ENCODE data around the gene AQP2. TPM values are rescaled to one million over a fixed set of nuclear protein-coding genes. Genes with fewer than 3 reads are reported as not detected.

The AQP2 gene
- total and polyA plus RNA-seq, 2 of the 4 experiments (the other 2 are of a cell fraction) = not detected

- no peak overlapping the region for H4K8ac ChIP-seq (ENCODE audit: low read depth in 2 of 2, low read length in 2 of 2)
- H2BK15ac ChIP-seq (ENCODE audit: low read depth, low read length) = no peak overlapping the region
- no peak overlapping the region for H2BK120ac ChIP-seq (ENCODE audit: low read depth, low read length)
- H2AK5ac ChIP-seq (ENCODE audit: low read depth, low read length) = no peak overlapping the region
- no TSS peak for BruUV-seq (replicated peaks)
- H3K9ac ChIP-seq (ENCODE audit: low read depth, low read length) = no peak overlapping the region
- H3K9me3 ChIP-seq (ENCODE audit: control insufficient read depth, insufficient read depth, low read length) = no peaks in the 10 kb centered on the region
- no peak overlapping the region for H2AK9ac ChIP-seq (replicated peaks; ENCODE audit: low read depth, low read length, poor library complexity)
- H3K4me1 ChIP-seq (ENCODE audit: control insufficient read depth, insufficient read depth, low read length) = no peaks in the 10 kb centered on the region; the same call in 1 of the 2 replicates
- H3K14ac ChIP-seq (replicated peaks; ENCODE audit: low read depth, low read length) = no peak overlapping the region
- H3K56ac ChIP-seq (ENCODE audit: extremely low read depth, insufficient read depth, low read length) = no peak overlapping the region
- no peak overlapping the region for H4K91ac ChIP-seq (ENCODE audit: insufficient read depth, low read depth, low read length)
- no peaks in the 10 kb centered on the region for H4K20me1 ChIP-seq (ENCODE audit: insufficient read depth, low read length)
- H3K79me1 ChIP-seq (ENCODE audit: low read depth in 1 of 2, low read length in 2 of 2) = no peaks in the 10 kb centered on the region
- H3K9me1 ChIP-seq (ENCODE audit: insufficient read depth, low read length) = 0 out of 2 replicates have a peak, but pooled peaks cover 3% of the 10 kb centered on the region
- H3K4ac ChIP-seq (ENCODE audit: low read depth, low read length) = no peak overlapping the region
- intact Hi-C loops (cut with micrococcal nuclease) = no loop called here
- dilution Hi-C loops (cut with HindIII; ENCODE audit: low sequenced_read_pairs, unreplicated experiment) = no loop called here
- ChIA-PET POLR2A (ENCODE audit: unreplicated experiment) (interaction anchor here (0.6 kb wide), 1 partner anchor 9 kb away, joined by 3 read pairs; no protein-coding TSS in a partner anchor), CTCF (no interaction called here)
- no peak overlapping the region for H2BK5ac ChIP-seq (ENCODE audit: low read depth, low read length, poor library complexity, severe bottlenecking)
- ATAC-seq (ENCODE audit: low read depth) (no peak), DNase-seq (no peak)
- no peak overlapping the region for H2AFZ ChIP-seq (replicated peaks; ENCODE audit: low read length, poor library complexity)
- no peaks in the 10 kb centered on the region for H3K27me3 ChIP-seq (ENCODE audit: control insufficient read depth, insufficient read depth, low read length)
- H3K23ac ChIP-seq (ENCODE audit: low read depth, low read length) = no peak overlapping the region
- H3K18ac ChIP-seq (ENCODE audit: low read depth, low read length) = no peak overlapping the region
- in situ Hi-C loops (cut with MboI; ENCODE audit: low sequenced_read_pairs) = no loop called here
- H3K27ac ChIP-seq (ENCODE audit: insufficient read depth, low read length) = no peak overlapping the region
- H3K36me3 ChIP-seq (ENCODE audit: control insufficient read depth, insufficient read depth, low read length) = no peaks in the 10 kb centered on the region
- TF ChIP-seq SMC3 (IDR thresholded peaks at IDR 0.05; ENCODE audit: low read depth, low read length) (no peak), MXI1 (IDR thresholded peaks at IDR 0.05; ENCODE audit: borderline replicate concordance, low read depth, low read length) (no peak), RFX5 (IDR thresholded peaks at IDR 0.05; ENCODE audit: low read depth, low read length) (no peak), FOS (IDR thresholded peaks at IDR 0.05; ENCODE audit: low read depth, low read length) (no peak), CTCF (conservative IDR thresholded peaks at IDR 0.05; ENCODE audit: low read depth, low read length) (no peak), MAFK (IDR thresholded peaks at IDR 0.05; ENCODE audit: low read depth, low read length) (no peak), ELK1 (IDR thresholded peaks at IDR 0.05; ENCODE audit: borderline replicate concordance, low read depth, low read length) (no peak), MAZ (IDR thresholded peaks at IDR 0.05; ENCODE audit: borderline replicate concordance, low read depth, low read length) (no peak), CHD1 (IDR thresholded peaks at IDR 0.05; ENCODE audit: low read depth, low read length) (no peak), POLR2A (IDR thresholded peaks at IDR 0.05; ENCODE audit: low read depth, low read length) (no peak), RAD21 (IDR thresholded peaks at IDR 0.05; ENCODE audit: low read length) (no peak), NFE2L2 (IDR thresholded peaks at IDR 0.05; ENCODE audit: low read depth, low read length) (no peak), RCOR1 (IDR thresholded peaks at IDR 0.05; ENCODE audit: insufficient replicate concordance, low read length) (no peak), BHLHE40 (IDR thresholded peaks at IDR 0.05; ENCODE audit: low read depth, low read length) (no peak), CEBPB (IDR thresholded peaks at IDR 0.05; ENCODE audit: low read depth, low read length) (no peak), USF2 (IDR thresholded peaks at IDR 0.05; ENCODE audit: low read depth, low read length) (no peak)
- H3K4me3 ChIP-seq (ENCODE audit: insufficient read depth, low read depth, low read length) = no peak overlapping the region
- no peak overlapping the region for H4K5ac ChIP-seq (ENCODE audit: low read depth, low read length)
- H2BK20ac ChIP-seq (ENCODE audit: low read depth, low read length) = no peak overlapping the region
- H3K4me2 ChIP-seq (ENCODE audit: low read depth, low read length) = no peak overlapping the region
- WGBS, 2 experiments (ENCODE audit: extremely low coverage in 2 of 2, insufficient read length in 1 of 2) = 86% methylated on average over 1 of the region's 1 CpG; no CpG with 5 or more reads in 1 of the 2 experiments
Measured at GRCh38 chr12:49943625-49943960, 6.9 kb upstream of the AQP2 start.

Data from IMR-90 (cell line).